ENCODE measurements around the gene POLR2A.
"Not testable (repeated sequence)": the region's sequence is repeated elsewhere in the genome, so short reads cannot be mapped to it uniquely, and the experiment has no call there.

POLR2A gene

GRCh38 chr17:7478276-7479212 lies 5.6 kb upstream of the POLR2A start:
- peaks cover 14 to 73% (median 61%) of the 10 kb centered on the region in 5 donors for H3K4me1 ChIP-seq (ENCODE audit: control insufficient read depth in 5 of 5, insufficient read depth in 5 of 5, low read length in 5 of 5)
- no peaks in the 10 kb centered on the region for H3K27me3 ChIP-seq (ENCODE audit: control insufficient read depth in 5 of 5, insufficient read depth in 4 of 5, low read length in 5 of 5)
- H3K27ac ChIP-seq (ENCODE audit: low read depth, low read length), result peak overlapping the region; percentile 95
- peak overlapping the region; percentile 75 to 95 (median 83) for H3K9ac ChIP-seq (ENCODE audit: low read length in 5 of 5)
- H3K4me3 ChIP-seq (ENCODE audit: low read depth in 1 of 5, low read length in 5 of 5), result peak overlapping the region; percentile 81 to 99 (median 87)
- H3K36me3 ChIP-seq (ENCODE audit: control insufficient read depth in 5 of 5, insufficient read depth in 5 of 5, low read length in 5 of 5), result no peaks in the 10 kb centered on the region
- H3K9me3 ChIP-seq (ENCODE audit: control insufficient read depth in 5 of 5, low read length in 5 of 5), result no peaks in the 10 kb centered on the region

- H3K27ac ChIP-seq (ENCODE audit: low read depth, low read length), result peak within 1 kb of the TSS; percentile 95
- no peaks in the 10 kb centered on the region for H3K36me3 ChIP-seq (ENCODE audit: control insufficient read depth in 5 of 5, insufficient read depth in 5 of 5, low read length in 5 of 5)
- H3K4me1 ChIP-seq (ENCODE audit: control insufficient read depth in 5 of 5, insufficient read depth in 5 of 5, low read length in 5 of 5), result peaks cover 16 to 71% (median 59%) of the 10 kb centered on the region in 5 donors
- H3K9ac ChIP-seq (ENCODE audit: low read length in 5 of 5), result peak within 1 kb of the TSS; percentile 83 to 95 (median 84)
- H3K4me3 ChIP-seq (ENCODE audit: low read depth in 1 of 5, low read length in 5 of 5), result peak within 1 kb of the TSS; percentile 81 to 99 (median 87)
- no peaks in the 10 kb centered on the region for H3K9me3 ChIP-seq (ENCODE audit: control insufficient read depth in 5 of 5, low read length in 5 of 5)
- H3K27me3 ChIP-seq (ENCODE audit: control insufficient read depth in 5 of 5, insufficient read depth in 4 of 5, low read length in 5 of 5), result no peaks in the 10 kb centered on the region
These were observed 4.7 kb upstream of the POLR2A start, which contains the start of gene ZBTB4 for GRCh38 chr17:7479213-7480088. Gene ZBTB4 (minus strand): TSS chr17:7479631. CDS start chr17:7466801, 12,830 bp downstream.

GRCh38 chr17:7480089-7480384 lies 4.1 kb upstream of the POLR2A start:
- no peaks in the 10 kb centered on the region for H3K9me3 ChIP-seq (ENCODE audit: control insufficient read depth in 5 of 5, low read length in 5 of 5)
- H3K27ac ChIP-seq (ENCODE audit: low read depth, low read length), result peak overlapping the region; percentile 94
- H3K27me3 ChIP-seq (ENCODE audit: control insufficient read depth in 5 of 5, insufficient read depth in 4 of 5, low read length in 5 of 5), result no peaks in the 10 kb centered on the region
- peak overlapping the region; percentile 69 to 86 (median 79) for H3K4me3 ChIP-seq (ENCODE audit: low read depth in 1 of 5, low read length in 5 of 5)
- H3K36me3 ChIP-seq (ENCODE audit: control insufficient read depth in 5 of 5, insufficient read depth in 5 of 5, low read length in 5 of 5), result no peaks in the 10 kb centered on the region
- peaks cover 17 to 67% (median 60%) of the 10 kb centered on the region in 5 donors for H3K4me1 ChIP-seq (ENCODE audit: control insufficient read depth in 5 of 5, insufficient read depth in 5 of 5, low read length in 5 of 5)
- H3K9ac ChIP-seq (ENCODE audit: low read length in 5 of 5), result peak overlapping the region; percentile 60 to 88 (median 77)

GRCh38 chr17:7481275-7481674 lies 2.9 kb upstream of the POLR2A start, which contains the start of gene SLC35G6:
Gene SLC35G6 (plus strand): TSS chr17:7481446. CDS start chr17:7481517, 71 bp downstream.
- H3K4me1 ChIP-seq (ENCODE audit: control insufficient read depth in 5 of 5, insufficient read depth in 5 of 5, low read length in 5 of 5), result peaks cover 12 to 66% (median 60%) of the 10 kb centered on the region in 5 donors
- H3K36me3 ChIP-seq (ENCODE audit: control insufficient read depth in 5 of 5, insufficient read depth in 5 of 5, low read length in 5 of 5); H3K9me3 ChIP-seq (ENCODE audit: control insufficient read depth in 5 of 5, low read length in 5 of 5); H3K27me3 ChIP-seq (ENCODE audit: control insufficient read depth in 5 of 5, insufficient read depth in 4 of 5, low read length in 5 of 5): not testable (repeated sequence)
- peak within 1 kb of the TSS in 2 of 5 donors; percentile 75 to 88 for H3K9ac ChIP-seq (ENCODE audit: low read length in 5 of 5)
- peak within 1 kb of the TSS in 4 of 5 donors; percentile 69 to 86 (median 76) for H3K4me3 ChIP-seq (ENCODE audit: low read depth in 1 of 5, low read length in 5 of 5)
- peak within 1 kb of the TSS; percentile 94 for H3K27ac ChIP-seq (ENCODE audit: low read depth, low read length)

- H3K4me1 ChIP-seq (ENCODE audit: control insufficient read depth in 5 of 5, insufficient read depth in 5 of 5, low read length in 5 of 5), result peaks cover 8 to 66% (median 60%) of the 10 kb centered on the region in 5 donors
- H3K27ac ChIP-seq (ENCODE audit: low read depth, low read length), result peak overlapping the region; percentile 99
These were observed 2.1 kb upstream of the POLR2A start for GRCh38 chr17:7481842-7482741.

GRCh38 chr17:7482742-7483088 lies 1.5 kb upstream of the POLR2A start:
- peak overlapping the region in 4 of 5 donors; percentile 70 to 88 (median 78) for H3K4me3 ChIP-seq (ENCODE audit: low read depth in 1 of 5, low read length in 5 of 5)

More at GRCh38 chr17:7481842-7482741, 2.1 kb upstream of the POLR2A start:
- not testable (repeated sequence) for H3K9ac ChIP-seq (ENCODE audit: low read length in 5 of 5); H3K9me3 ChIP-seq (ENCODE audit: control insufficient read depth in 5 of 5, low read length in 5 of 5); H3K27me3 ChIP-seq (ENCODE audit: control insufficient read depth in 5 of 5, insufficient read depth in 4 of 5, low read length in 5 of 5); H3K36me3 ChIP-seq (ENCODE audit: control insufficient read depth in 5 of 5, insufficient read depth in 5 of 5, low read length in 5 of 5); H3K4me3 ChIP-seq (ENCODE audit: low read depth in 1 of 5, low read length in 5 of 5)

GRCh38 chr17:7483255-7484066 lies 705 bp upstream of the POLR2A start:
- H3K27me3 ChIP-seq (ENCODE audit: control insufficient read depth in 5 of 5, insufficient read depth in 4 of 5, low read length in 5 of 5), result no peaks in the 10 kb centered on the region
- peak overlapping the region; percentile 77 to 95 (median 90) for H3K9ac ChIP-seq (ENCODE audit: low read length in 5 of 5)
- H3K9me3 ChIP-seq (ENCODE audit: control insufficient read depth in 5 of 5, low read length in 5 of 5), result no peaks in the 10 kb centered on the region
- no peaks in the 10 kb centered on the region for H3K36me3 ChIP-seq (ENCODE audit: control insufficient read depth in 5 of 5, insufficient read depth in 5 of 5, low read length in 5 of 5)
- peak overlapping the region; percentile 99 for H3K27ac ChIP-seq (ENCODE audit: low read depth, low read length)
- H3K4me3 ChIP-seq (ENCODE audit: low read depth in 1 of 5, low read length in 5 of 5), result peak overlapping the region; percentile 70 to 88 (median 82)
- H3K4me1 ChIP-seq (ENCODE audit: control insufficient read depth in 5 of 5, insufficient read depth in 5 of 5, low read length in 5 of 5), result peaks cover 14 to 60% (median 57%) of the 10 kb centered on the region in 5 donors

More at GRCh38 chr17:7482742-7483088, 1.5 kb upstream of the POLR2A start:
- peak overlapping the region; percentile 99 for H3K27ac ChIP-seq (ENCODE audit: low read depth, low read length)
- peak overlapping the region in 4 of 5 donors; percentile 77 to 95 (median 90) for H3K9ac ChIP-seq (ENCODE audit: low read length in 5 of 5)
- not testable (repeated sequence) for H3K36me3 ChIP-seq (ENCODE audit: control insufficient read depth in 5 of 5, insufficient read depth in 5 of 5, low read length in 5 of 5); H3K9me3 ChIP-seq (ENCODE audit: control insufficient read depth in 5 of 5, low read length in 5 of 5); H3K27me3 ChIP-seq (ENCODE audit: control insufficient read depth in 5 of 5, insufficient read depth in 4 of 5, low read length in 5 of 5)
- peaks cover 14 to 66% (median 60%) of the 10 kb centered on the region in 5 donors for H3K4me1 ChIP-seq (ENCODE audit: control insufficient read depth in 5 of 5, insufficient read depth in 5 of 5, low read length in 5 of 5)

- Histone ChIP-seq H3K36me3 (ENCODE audit: control insufficient read depth in 5 of 5, insufficient read depth in 5 of 5, low read length in 5 of 5) (peaks cover 0 to 3% (median 0%) of the 10 kb centered on the region in 5 donors), H3K27me3 (ENCODE audit: control insufficient read depth in 5 of 5, insufficient read depth in 4 of 5, low read length in 5 of 5) (no peaks in the 10 kb centered on the region), H3K4me3 (ENCODE audit: low read depth in 1 of 5, low read length in 5 of 5) (peak overlapping the region; percentile 67 to 84 (median 70)), H3K4me1 (ENCODE audit: control insufficient read depth in 5 of 5, insufficient read depth in 5 of 5, low read length in 5 of 5) (peaks cover 14 to 66% (median 62%) of the 10 kb centered on the region in 5 donors), H3K9me3 (ENCODE audit: control insufficient read depth in 5 of 5, low read length in 5 of 5) (no peaks in the 10 kb centered on the region), H3K27ac (ENCODE audit: low read depth, low read length) (peak overlapping the region; percentile 99), H3K9ac (ENCODE audit: low read length in 5 of 5) (peak overlapping the region; percentile 62 to 94 (median 79))
These were observed 782 bp downstream of the POLR2A start for GRCh38 chr17:7484919-7485377.

Data from subcutaneous abdominal adipose tissue (tissue), 5 donors.